ENCODE results near the gene IGFALS.

IGFALS gene

DNA sequence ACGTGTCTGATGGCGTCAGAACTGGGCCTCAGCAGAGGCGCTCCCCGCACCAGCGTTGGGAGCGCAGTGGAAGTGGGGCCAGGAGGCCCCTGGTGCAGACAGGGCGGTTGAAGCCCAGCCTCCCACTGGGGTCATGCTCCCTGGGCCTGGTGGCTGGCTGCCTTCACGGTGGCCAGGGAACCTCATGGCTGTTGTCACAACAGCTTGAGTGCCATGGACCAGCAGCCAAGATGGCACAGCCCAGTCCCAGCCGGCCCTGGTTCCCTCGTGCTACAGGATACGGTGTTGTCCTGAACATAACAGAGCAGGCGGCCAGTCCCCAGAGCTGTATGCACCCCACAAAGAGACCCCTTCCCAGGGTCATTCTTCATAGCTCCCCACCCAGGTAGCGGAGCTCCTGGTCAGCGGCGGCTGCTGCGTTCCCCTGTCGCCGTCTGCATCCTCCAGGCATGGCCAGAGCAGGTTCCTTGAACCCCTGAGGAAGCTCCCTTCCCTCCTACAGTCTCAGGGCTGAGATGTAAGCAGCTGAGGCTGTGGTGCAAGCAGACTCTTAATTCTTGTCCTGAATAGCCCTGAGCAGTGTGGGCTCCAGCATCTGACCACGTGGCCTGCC lies 51.8 kb downstream of the IGFALS start:
- DNase-seq, result no peak

DNA sequence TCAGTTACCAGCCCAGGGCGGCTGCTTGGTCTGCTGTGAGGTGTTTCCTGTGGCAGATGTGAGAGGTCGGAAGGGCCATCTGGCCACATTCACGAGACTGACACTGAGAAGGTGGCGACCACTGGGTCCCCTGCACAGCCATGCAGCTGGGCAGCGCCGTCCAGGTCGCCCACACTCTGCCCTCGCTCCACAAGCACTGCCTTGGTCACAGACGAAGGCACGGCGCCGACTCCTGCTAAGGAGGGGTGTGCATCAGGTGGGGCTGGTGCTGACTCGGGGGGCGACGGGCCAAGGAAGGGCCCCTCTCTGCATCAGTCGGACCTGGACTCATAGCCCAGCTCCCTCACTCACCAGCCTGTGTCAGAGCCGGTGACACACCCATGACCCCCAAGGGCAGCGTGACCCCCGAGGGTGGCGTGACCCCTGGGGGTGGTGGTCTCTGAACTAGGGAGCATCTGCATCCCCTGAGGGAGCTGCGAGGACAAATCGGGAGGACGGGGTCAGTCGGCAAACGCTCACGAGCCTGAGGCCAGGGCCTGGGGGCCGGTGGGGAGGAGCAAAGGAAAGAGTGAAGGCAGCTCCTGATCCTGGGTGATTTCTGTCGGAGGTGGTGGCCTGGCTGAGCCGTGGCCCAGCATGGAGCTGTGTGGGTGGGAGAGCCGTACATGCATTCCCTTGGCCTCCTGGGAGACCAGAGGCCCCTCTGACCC lies 52.6 kb downstream of the IGFALS start:
- no peak for DNase-seq
